ENCODE results near the gene ASTN1.

Gene ASTN1

DNA sequence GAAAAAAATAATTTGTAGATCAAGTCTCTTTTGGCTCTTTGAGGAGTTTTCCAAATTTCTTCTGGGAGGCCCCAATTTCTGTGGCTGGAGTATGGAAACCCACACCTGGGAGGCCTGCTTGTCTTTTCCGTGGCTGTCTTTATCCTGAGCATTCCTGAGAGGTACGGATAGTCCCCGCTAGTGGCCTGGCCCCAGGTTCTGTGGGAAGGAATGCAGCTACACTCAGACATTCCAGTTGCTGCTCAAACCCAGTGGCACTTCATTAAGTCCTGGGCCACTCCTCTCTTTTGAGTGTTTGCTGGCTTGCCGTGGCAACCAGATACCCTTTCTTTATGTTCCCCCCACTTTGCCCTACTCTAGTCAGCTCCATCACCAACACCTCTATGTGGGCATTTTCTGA lies 310.4 kb downstream of the ASTN1 start:
- TF ChIP-seq GABPA (IDR thresholded peaks at IDR 0.05; ENCODE audit: low read depth) (no peak), SPI1 (IDR thresholded peaks at IDR 0.05; ENCODE audit: borderline replicate concordance, low read depth) (no peak), POLR2AphosphoS5 (IDR thresholded peaks at IDR 0.05; ENCODE audit: low read depth) (no peak)
- TF ChIP-seq, protein P1, sequence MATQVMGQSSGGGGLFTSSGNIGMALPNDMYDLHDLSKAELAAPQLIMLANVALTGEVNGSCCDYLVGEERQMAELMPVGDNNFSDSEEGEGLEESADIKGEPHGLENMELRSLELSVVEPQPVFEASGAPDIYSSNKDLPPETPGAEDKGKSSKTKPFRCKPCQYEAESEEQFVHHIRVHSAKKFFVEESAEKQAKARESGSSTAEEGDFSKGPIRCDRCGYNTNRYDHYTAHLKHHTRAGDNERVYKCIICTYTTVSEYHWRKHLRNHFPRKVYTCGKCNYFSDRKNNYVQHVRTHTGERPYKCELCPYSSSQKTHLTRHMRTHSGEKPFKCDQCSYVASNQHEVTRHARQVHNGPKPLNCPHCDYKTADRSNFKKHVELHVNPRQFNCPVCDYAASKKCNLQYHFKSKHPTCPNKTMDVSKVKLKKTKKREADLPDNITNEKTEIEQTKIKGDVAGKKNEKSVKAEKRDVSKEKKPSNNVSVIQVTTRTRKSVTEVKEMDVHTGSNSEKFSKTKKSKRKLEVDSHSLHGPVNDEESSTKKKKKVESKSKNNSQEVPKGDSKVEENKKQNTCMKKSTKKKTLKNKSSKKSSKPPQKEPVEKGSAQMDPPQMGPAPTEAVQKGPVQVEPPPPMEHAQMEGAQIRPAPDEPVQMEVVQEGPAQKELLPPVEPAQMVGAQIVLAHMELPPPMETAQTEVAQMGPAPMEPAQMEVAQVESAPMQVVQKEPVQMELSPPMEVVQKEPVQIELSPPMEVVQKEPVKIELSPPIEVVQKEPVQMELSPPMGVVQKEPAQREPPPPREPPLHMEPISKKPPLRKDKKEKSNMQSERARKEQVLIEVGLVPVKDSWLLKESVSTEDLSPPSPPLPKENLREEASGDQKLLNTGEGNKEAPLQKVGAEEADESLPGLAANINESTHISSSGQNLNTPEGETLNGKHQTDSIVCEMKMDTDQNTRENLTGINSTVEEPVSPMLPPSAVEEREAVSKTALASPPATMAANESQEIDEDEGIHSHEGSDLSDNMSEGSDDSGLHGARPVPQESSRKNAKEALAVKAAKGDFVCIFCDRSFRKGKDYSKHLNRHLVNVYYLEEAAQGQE (IDR thresholded peaks at IDR 0.05; ENCODE audit: insufficient replicate concordance, low read depth), result no peak
- TF ChIP-seq, protein P2, sequence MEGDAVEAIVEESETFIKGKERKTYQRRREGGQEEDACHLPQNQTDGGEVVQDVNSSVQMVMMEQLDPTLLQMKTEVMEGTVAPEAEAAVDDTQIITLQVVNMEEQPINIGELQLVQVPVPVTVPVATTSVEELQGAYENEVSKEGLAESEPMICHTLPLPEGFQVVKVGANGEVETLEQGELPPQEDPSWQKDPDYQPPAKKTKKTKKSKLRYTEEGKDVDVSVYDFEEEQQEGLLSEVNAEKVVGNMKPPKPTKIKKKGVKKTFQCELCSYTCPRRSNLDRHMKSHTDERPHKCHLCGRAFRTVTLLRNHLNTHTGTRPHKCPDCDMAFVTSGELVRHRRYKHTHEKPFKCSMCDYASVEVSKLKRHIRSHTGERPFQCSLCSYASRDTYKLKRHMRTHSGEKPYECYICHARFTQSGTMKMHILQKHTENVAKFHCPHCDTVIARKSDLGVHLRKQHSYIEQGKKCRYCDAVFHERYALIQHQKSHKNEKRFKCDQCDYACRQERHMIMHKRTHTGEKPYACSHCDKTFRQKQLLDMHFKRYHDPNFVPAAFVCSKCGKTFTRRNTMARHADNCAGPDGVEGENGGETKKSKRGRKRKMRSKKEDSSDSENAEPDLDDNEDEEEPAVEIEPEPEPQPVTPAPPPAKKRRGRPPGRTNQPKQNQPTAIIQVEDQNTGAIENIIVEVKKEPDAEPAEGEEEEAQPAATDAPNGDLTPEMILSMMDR (IDR thresholded peaks at IDR 0.05; ENCODE audit: insufficient read depth, low read length), result no peak
- Histone ChIP-seq H3K27me3 (ENCODE audit: insufficient read depth, poor library complexity, severe bottlenecking) (peaks cover 3% of the 10 kb centered on the region), H3K27ac (replicated peaks) (no peak overlapping the region), H3K4me3 (replicated peaks; ENCODE audit: insufficient read depth, low read length) (no peak overlapping the region)
- DNase-seq (ENCODE audit: low read depth in 1 of 2, low spot score in 1 of 2), result no peak

- Histone ChIP-seq H3K27ac (replicated peaks) (no peak overlapping the region), H3K27me3 (ENCODE audit: insufficient read depth, poor library complexity, severe bottlenecking) (peaks cover 3% of the 10 kb centered on the region), H3K4me3 (replicated peaks; ENCODE audit: insufficient read depth, low read length) (no peak overlapping the region)
- DNase-seq (ENCODE audit: low read depth in 1 of 2, low spot score in 1 of 2), result no peak
- TF ChIP-seq POLR2AphosphoS5 (IDR thresholded peaks at IDR 0.05; ENCODE audit: low read depth) (no peak), GABPA (IDR thresholded peaks at IDR 0.05; ENCODE audit: low read depth) (no peak), SPI1 (IDR thresholded peaks at IDR 0.05; ENCODE audit: borderline replicate concordance, low read depth) (no peak)
- TF ChIP-seq, protein P1 (IDR thresholded peaks at IDR 0.05; ENCODE audit: insufficient replicate concordance, low read depth), result no peak
- TF ChIP-seq, protein P2 (IDR thresholded peaks at IDR 0.05; ENCODE audit: insufficient read depth, low read length), result no peak
These were observed 311.0 kb downstream of the ASTN1 start for GRCh38 chr1:176853503-176853902.

DNA sequence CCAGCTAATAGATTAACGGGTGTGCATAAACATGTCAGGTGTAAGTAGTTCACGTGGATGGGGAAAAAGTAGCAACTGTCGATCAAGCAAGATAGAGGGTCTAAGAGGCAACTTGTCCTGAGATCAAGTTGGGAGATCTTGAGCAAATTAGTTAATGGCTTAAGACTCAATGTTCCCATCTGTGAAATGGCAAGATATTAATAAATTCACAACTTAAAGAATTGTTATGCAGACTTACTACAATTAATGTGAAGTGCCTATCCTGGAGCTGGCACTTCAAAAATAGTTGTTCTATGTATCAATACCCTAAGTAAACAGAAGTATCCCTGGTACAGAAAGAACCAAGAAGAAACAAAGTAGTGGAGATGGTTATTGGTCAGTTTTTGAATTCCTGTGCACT lies 312.4 kb downstream of the ASTN1 start:
- Histone ChIP-seq H3K27ac (replicated peaks) (no peak overlapping the region), H3K27me3 (ENCODE audit: insufficient read depth, poor library complexity, severe bottlenecking) (peaks cover 3% of the 10 kb centered on the region)
- DNase-seq (ENCODE audit: low read depth in 1 of 2, low spot score in 1 of 2), result no peak

More for the DNA sequence above, 312.4 kb downstream of the ASTN1 start:
- TF ChIP-seq, protein P1 (IDR thresholded peaks at IDR 0.05; ENCODE audit: insufficient replicate concordance, low read depth), result no peak
- TF ChIP-seq, protein P2 (IDR thresholded peaks at IDR 0.05; ENCODE audit: insufficient read depth, low read length), result no peak
- TF ChIP-seq POLR2AphosphoS5 (IDR thresholded peaks at IDR 0.05; ENCODE audit: low read depth) (no peak), SPI1 (IDR thresholded peaks at IDR 0.05; ENCODE audit: borderline replicate concordance, low read depth) (no peak), GABPA (IDR thresholded peaks at IDR 0.05; ENCODE audit: low read depth) (no peak)
- H3K4me3 ChIP-seq (replicated peaks; ENCODE audit: insufficient read depth, low read length), result no peak overlapping the region

All from HL-60 (cell line).